H9 (cell line): ENCODE results near the gene SLC35F2. TPM values are rescaled to one million over a fixed set of nuclear protein-coding genes. Genes with fewer than 3 reads are reported as not detected.
A peak's percentile ranks its signal among the peaks of the same experiment; 100 is the strongest.

ENCODE experiments used
- DNase-seq: peaks from one replicate; pipeline ENCODE4 v3.0.0-alpha.2; 2017
- H2AFZ ChIP-seq: one replicate; pipeline ENCODE4 v1.6.1; 2013; ENCODE audit warnings: mild to moderate bottlenecking, low read length, control low read depth, moderate library complexity
- H2AK5ac ChIP-seq: 2 replicates; pipeline ENCODE4 v1.6.1; 2013; ENCODE audit warnings: low read length, control low read depth, mixed read lengths; ENCODE audit not compliant: insufficient read length
- H2BK120ac ChIP-seq: one replicate; pipeline ENCODE4 v1.6.1; 2013; ENCODE audit warnings: low read depth, mild to moderate bottlenecking, low read length, control low read depth, inconsistent platforms; ENCODE audit not compliant: poor library complexity, severe bottlenecking
- H2BK12ac ChIP-seq: 2 replicates; pipeline ENCODE4 v1.6.1; 2013; ENCODE audit warnings: low read length, control low read depth, mixed read lengths, low read depth; ENCODE audit not compliant: insufficient read length
- H2BK15ac ChIP-seq: 2 replicates; pipeline ENCODE4 v1.6.1; 2013; ENCODE audit warnings: low read depth, low read length, control low read depth
- H2BK20ac ChIP-seq: one replicate; pipeline ENCODE4 v1.6.1; 2013; ENCODE audit warnings: low read depth, mild to moderate bottlenecking, low read length, control low read depth, inconsistent platforms; ENCODE audit not compliant: poor library complexity, severe bottlenecking
- H2BK5ac ChIP-seq: 2 replicates; pipeline ENCODE4 v1.6.1; 2013; ENCODE audit warnings: low read length, control low read depth, mixed read lengths; ENCODE audit not compliant: insufficient read length
- H3K14ac ChIP-seq: 2 replicates; pipeline ENCODE4 v1.6.1; 2013; ENCODE audit warnings: low read length, control low read depth; ENCODE audit not compliant: insufficient read depth
- H3K18ac ChIP-seq: 2 replicates; pipeline ENCODE4 v1.6.1; 2013; ENCODE audit warnings: low read depth, mild to moderate bottlenecking, mixed read lengths, low read length, control low read depth; ENCODE audit not compliant: insufficient read length
- H3K23ac ChIP-seq: 2 replicates; pipeline ENCODE4 v1.6.1; 2013; ENCODE audit warnings: low read length, control low read depth, mixed read lengths, low read depth; ENCODE audit not compliant: insufficient read length
- H3K23me2 ChIP-seq: 2 replicates; pipeline ENCODE4 v1.6.1; 2013; ENCODE audit warnings: low read depth, mild to moderate bottlenecking, mixed read lengths, low read length, control low read depth; ENCODE audit not compliant: insufficient read length, poor library complexity, severe bottlenecking
- H3K27ac ChIP-seq: 2 replicates; pipeline ENCODE4 v1.5.1; 2013; ENCODE audit warnings: low read length, control low read depth, mixed read lengths, low read depth; ENCODE audit not compliant: insufficient read length
- H3K27me3 ChIP-seq: 2 replicates; pipeline ENCODE4 v1.6.1; 2013; ENCODE audit warnings: low read length, control low read depth, inconsistent platforms; ENCODE audit not compliant: insufficient read depth
- H3K4ac ChIP-seq: 2 replicates; pipeline ENCODE4 v1.6.1; 2013; ENCODE audit warnings: low read depth, mild to moderate bottlenecking, control low read depth, inconsistent platforms, low read length, moderate library complexity
- H3K4me1 ChIP-seq: 2 replicates; pipeline ENCODE4 v1.6.1; 2013; ENCODE audit warnings: low read length, control low read depth, inconsistent platforms; ENCODE audit not compliant: insufficient read depth
- H3K4me2 ChIP-seq: 2 replicates; pipeline ENCODE4 v1.6.1; 2013; ENCODE audit warnings: low read length, control low read depth, mixed read lengths; ENCODE audit not compliant: insufficient read length, insufficient read depth
- H3K56ac ChIP-seq: 2 replicates; pipeline ENCODE4 v1.6.1; 2013; ENCODE audit warnings: low read depth, mild to moderate bottlenecking, mixed read lengths, low read length, control low read depth; ENCODE audit not compliant: insufficient read length
- H3K79me1 ChIP-seq: 2 replicates; pipeline ENCODE4 v1.6.1; 2013; ENCODE audit warnings: low read depth, mild to moderate bottlenecking, moderate library complexity, low read length, control low read depth, inconsistent platforms; ENCODE audit not compliant: insufficient read depth, poor library complexity, severe bottlenecking
- H3K79me2 ChIP-seq: 2 replicates; pipeline ENCODE4 v1.6.1; 2013; ENCODE audit warnings: low read length, control low read depth, inconsistent platforms; ENCODE audit not compliant: insufficient read depth
- H3K9ac ChIP-seq: 2 replicates; pipeline ENCODE4 v1.6.1; 2013; ENCODE audit warnings: low read length, control low read depth, mixed read lengths; ENCODE audit not compliant: insufficient read length; ENCODE audit errors: extremely low read depth
- H3K9me3 ChIP-seq: one replicate; pipeline ENCODE4 v1.6.1; 2013; ENCODE audit warnings: low read depth, low read length, inconsistent platforms; ENCODE audit not compliant: control insufficient read depth
- H3T11ph ChIP-seq: one replicate; pipeline ENCODE4 v1.6.1; 2013; ENCODE audit warnings: mild to moderate bottlenecking, low read length, control low read depth, inconsistent platforms
- H4K20me1 ChIP-seq: one replicate; pipeline ENCODE4 v1.6.1; 2013; ENCODE audit not compliant: control insufficient read depth, insufficient read length, insufficient read depth
- H4K5ac ChIP-seq: 2 replicates; pipeline ENCODE4 v1.6.1; 2013; ENCODE audit warnings: low read depth, mild to moderate bottlenecking, mixed read lengths, low read length, control low read depth; ENCODE audit not compliant: insufficient read length
- H4K8ac ChIP-seq: replicated peaks from 2 replicates; pipeline ENCODE4 v1.6.1; 2013; ENCODE audit warnings: low read length, control low read depth, mixed read lengths, low read depth; ENCODE audit not compliant: insufficient read length
- H4K91ac ChIP-seq: 2 replicates; pipeline ENCODE4 v1.6.1; 2013; ENCODE audit warnings: low read depth, mild to moderate bottlenecking, moderate library complexity, mixed read lengths, low read length, control low read depth; ENCODE audit not compliant: insufficient read length
- H3K27ac Mint-ChIP-seq, 3 experiments: 2 replicates in 2 of 3; 3 replicates in 1 of 3; pipeline ENCODE4 v1.8.0; 2020 to 2021; ENCODE audit warnings: mixed read lengths in 3 of 3, mild to moderate bottlenecking in 1 of 3, moderate library complexity in 1 of 3
- H3K27me3 Mint-ChIP-seq: 2 replicates; pipeline ENCODE4 v1.8.0; 2021; ENCODE audit warnings: low read depth, mild to moderate bottlenecking, moderate library complexity, mixed read lengths
- H3K36me3 Mint-ChIP-seq, 3 experiments: 2 replicates in 2 of 3; 3 replicates in 1 of 3; pipeline ENCODE4 v1.8.0; 2020 to 2021; ENCODE audit warnings: low read depth in 3 of 3, mixed read lengths in 3 of 3; ENCODE audit not compliant: insufficient read depth in 1 of 3
- H3K4me1 Mint-ChIP-seq, 2 experiments: 2 replicates each; pipeline ENCODE4 v1.8.0; 2020; ENCODE audit warnings: mixed read lengths in 2 of 2
- H3K4me3 Mint-ChIP-seq, 2 experiments: 2 replicates in 1 of 2; 3 replicates in 1 of 2; pipeline ENCODE4 v1.8.0; 2020 to 2021; ENCODE audit warnings: mild to moderate bottlenecking in 2 of 2, mixed read lengths in 2 of 2, moderate library complexity in 1 of 2
- H3K9me3 Mint-ChIP-seq, 2 experiments: 2 replicates in 1 of 2; 3 replicates in 1 of 2; pipeline ENCODE4 v1.8.0; 2020; ENCODE audit warnings: mild to moderate bottlenecking in 2 of 2, mixed read lengths in 2 of 2, moderate library complexity in 1 of 2
- CTCF ChIP-seq: fragments of 200-600 bp; sonication (generic); conservative IDR thresholded peaks from 3 replicates; pipeline ENCODE4 v1.8.0; 2021; ENCODE audit warnings: antibody characterized with exemption, mild to moderate bottlenecking
- WGBS: extraction: QIAGEN DNeasy Blood & Tissue Kit; methylation state at CpG from one replicate; pipeline ENCODE4 v1.1.7; 2013; ENCODE audit warnings: missing lambda C conversion rate, low lambda C conversion rate, mixed read lengths; ENCODE audit not compliant: insufficient read length; ENCODE audit errors: extremely low coverage; 5-methylcytosine and 5-hydroxymethylcytosine counted together
- total RNA-seq: library from RNA; stranded (reverse); gene quantifications from 2 replicates; pipeline ENCODE4 v1.2.1, GENCODE V29; 2021

SLC35F2 gene
- total RNA-seq, 1 experiment from 2014 or later: 24.0 TPM

GRCh38 chr11:107857550-107858216, 904 bp downstream of the SLC35F2 start:
- peak overlapping the region in 2 of 3 experiments; percentile 40 to 88; a peak in 3 of 7 replicates for H3K27ac Mint-ChIP-seq
- H3K27me3 Mint-ChIP-seq: peaks cover 17% of the 10 kb centered on the region

More at GRCh38 chr11:107857550-107858216, 904 bp downstream of the SLC35F2 start:
- no peak overlapping the region for H4K91ac ChIP-seq
- no peaks in the 10 kb centered on the region for H3K79me1 ChIP-seq
- H3K4ac ChIP-seq: no peak overlapping the region
- Mint-ChIP-seq H3K4me3 (peak overlapping the region; percentile 94), H3K4me1 (peaks cover 16 to 31% of the 10 kb centered on the region in 2 experiments), H3K36me3 (peaks cover 0 to 2% (median 0%) of the 10 kb centered on the region in 3 experiments; a peak in 1 of 7 replicates), H3K9me3 (no peaks in the 10 kb centered on the region)
- no peak overlapping the region; the same call in 1 of the 2 replicates for H3K14ac ChIP-seq
- H2AK5ac ChIP-seq: no peak overlapping the region
- peaks cover 13% of the 10 kb centered on the region for H3K23me2 ChIP-seq
- H3K9me3 ChIP-seq: no peaks in the 10 kb centered on the region
- WGBS: no CpG with 5 or more reads among the region's 16 CpGs
- H3K4me2 ChIP-seq: peak overlapping the region; percentile 97
- H3K56ac ChIP-seq: no peak overlapping the region
- H4K5ac ChIP-seq: no peak overlapping the region
- no peaks in the 10 kb centered on the region for H4K20me1 ChIP-seq
- DNase-seq: no peak
- H2BK5ac ChIP-seq: no peak overlapping the region
- H3K27ac ChIP-seq: no peak overlapping the region
- no peak overlapping the region for H3T11ph ChIP-seq
- no peak overlapping the region for H3K23ac ChIP-seq
- no peak overlapping the region for H3K18ac ChIP-seq
- H2AFZ ChIP-seq: no peak overlapping the region
- H3K9ac ChIP-seq: no peak overlapping the region
- no peak overlapping the region for H2BK12ac ChIP-seq
- no peak for TF ChIP-seq CTCF
- H2BK15ac ChIP-seq: no peak overlapping the region
- H2BK120ac ChIP-seq: no peak overlapping the region
- H2BK20ac ChIP-seq: no peak overlapping the region
- no peaks in the 10 kb centered on the region; the same call in 1 of the 2 replicates for H3K4me1 ChIP-seq
- H3K79me2 ChIP-seq: no peaks in the 10 kb centered on the region; the same call in 1 of the 2 replicates
- H3K27me3 ChIP-seq: no peaks in the 10 kb centered on the region
- H4K8ac ChIP-seq: no peak overlapping the region
